D341Med (cell line): ENCODE results near the gene AP1S2.

Source experiments
- DNase-seq: peaks from one replicate; pipeline ENCODE4 v3.0.0; 2012; ENCODE audit warnings: low spot score

Gene AP1S2

GRCh38 chrX:15808254-15808653 lies 46.4 kb downstream of the AP1S2 start:
- DNase-seq = no peak

GRCh38 chrX:15804563-15804962 lies 50.0 kb downstream of the AP1S2 start:
- DNase-seq = no peak

GRCh38 chrX:15797707-15798106 lies 56.9 kb downstream of the AP1S2 start:
- no peak for DNase-seq

GRCh38 chrX:15790769-15791290 lies 63.8 kb downstream of the AP1S2 start:
- DNase-seq = no peak

GRCh38 chrX:15789979-15790768 lies 64.4 kb downstream of the AP1S2 start, which contains the start of gene ZRSR2:
Gene ZRSR2 (plus strand): TSS chrX:15790484. CDS start chrX:15790496, 12 bp downstream.
- DNase-seq = peak; percentile 89

GRCh38 chrX:15786915-15787314 lies 67.7 kb downstream of the AP1S2 start:
- DNase-seq = no peak

- no peak for DNase-seq
Measured at GRCh38 chrX:15785176-15785750, 69.3 kb downstream of the AP1S2 start.

GRCh38 chrX:15781961-15782699 lies 72.5 kb downstream of the AP1S2 start:
- no peak for DNase-seq
